Panc1 (cell line): ENCODE measurements around the gene TRAF6. TPM values are rescaled to one million over a fixed set of nuclear protein-coding genes. Genes with fewer than 3 reads are reported as not detected.

Source experiments
- ATAC-seq: fragments of 200-7000 bp; cut with Tn5 transposase; 2 replicates; pipeline ENCODE4 v1.9.1; 2020; ENCODE audit warnings: mild to moderate bottlenecking, moderate library complexity
- BruUV-seq: library from RNA; stranded (reverse); fragments of 400-500 nt; replicated peaks from 2 replicates; lab custom pipeline; 2021; lab: Mats Ljungman, UMichigan
- CTCF ChIA-PET: fragments of 300-600 bp; sonication (Branson Sonifier 250); formaldehyde crosslinking; loops from one replicate; lab custom pipeline; 2022; ENCODE audit warnings: antibody characterized with exemption; lab: Charles Lee
- POLR2A ChIA-PET: fragments of 300-600 bp; sonication (Branson Sonifier 250); formaldehyde crosslinking; loops from one replicate; lab custom pipeline; 2022; ENCODE audit warnings: antibody characterized with exemption; lab: Charles Lee
- DNase-seq: peaks from one replicate; pipeline ENCODE4 v3.0.0-alpha.2; 2010; ENCODE audit warnings: low read depth, low spot score
- H3K27ac ChIP-seq: 2 replicates; pipeline ENCODE4 v1.5.1; 2011; ENCODE audit warnings: mild to moderate bottlenecking, low read length, inconsistent platforms
- H3K27me3 ChIP-seq: fragments of 200-500 bp; sonication (Bioruptor generic); 2 replicates; pipeline ENCODE4 v1.6.0; 2014; ENCODE audit warnings: low read length, inconsistent platforms; ENCODE audit not compliant: control insufficient read depth, insufficient read depth
- H3K36me3 ChIP-seq: fragments of 200-500 bp; sonication (Bioruptor generic); 2 replicates; pipeline ENCODE4 v1.5.1; 2014; ENCODE audit warnings: inconsistent platforms, mild to moderate bottlenecking, low read length, moderate library complexity; ENCODE audit not compliant: control insufficient read depth, insufficient read depth
- H3K4me1 ChIP-seq: 2 replicates; pipeline ENCODE4 v1.5.1; 2011; ENCODE audit warnings: inconsistent platforms, mild to moderate bottlenecking, low read length, moderate library complexity; ENCODE audit not compliant: control insufficient read depth, insufficient read depth
- H3K4me3 ChIP-seq, 2 experiments: 2 replicates each; pipeline ENCODE4 v1.5.1; 2011 to 2012; ENCODE audit warnings: low read depth in 2 of 2, low read length in 2 of 2, mild to moderate bottlenecking in 2 of 2, inconsistent platforms in 1 of 2, moderate library complexity in 1 of 2
- H3K9me3 ChIP-seq: fragments of 200-500 bp; sonication (Bioruptor generic); 2 replicates; pipeline ENCODE4 v1.5.1; 2014; ENCODE audit warnings: low read depth, mild to moderate bottlenecking, inconsistent platforms, low read length, moderate library complexity; ENCODE audit not compliant: control insufficient read depth, insufficient read depth
- CTCF ChIP-seq: fragments of 450-650 bp; IDR thresholded peaks from 2 replicates; pipeline ENCODE4 v1.5.1; 2017; ENCODE audit warnings: mild to moderate bottlenecking
- POLR2AphosphoS5 ChIP-seq: IDR thresholded peaks from 2 replicates; pipeline ENCODE4 v1.6.1; 2012; ENCODE audit warnings: mild to moderate bottlenecking, low read depth, low read length, moderate library complexity
- REST ChIP-seq, 2 experiments: IDR thresholded peaks; 2 replicates each; pipeline ENCODE4 v1.6.1; 2011 to 2012; ENCODE audit warnings: low read depth in 2 of 2, control low read depth in 1 of 2, low read length in 1 of 2, mild to moderate bottlenecking in 1 of 2, moderate library complexity in 1 of 2; ENCODE audit not compliant: insufficient read depth in 1 of 2
- SIN3A ChIP-seq: IDR thresholded peaks from 2 replicates; pipeline ENCODE4 v1.6.1; 2012; ENCODE audit warnings: low read depth, mild to moderate bottlenecking, low read length, moderate library complexity, borderline replicate concordance; ENCODE audit not compliant: insufficient read depth
- TCF7L2 ChIP-seq: IDR thresholded peaks from 2 replicates; pipeline ENCODE4 v1.6.1; 2011; ENCODE audit warnings: mild to moderate bottlenecking, low read depth, low read length, inconsistent platforms
- in situ Hi-C: cut with HindIII; loops from 2 replicates; pipeline ENCODE4 v1.10.0; 2016; ENCODE audit warnings: low sequenced_read_pairs, low pct_unique_long_range_greater_than_20kb
- intact Hi-C: fragments of 100-400 bp; cut with micrococcal nuclease; formaldehyde crosslinking; loops from one replicate; pipeline ENCODE4 v1.10.0; 2022; ENCODE audit not compliant: unreplicated experiment
- total RNA-seq: library from RNA; stranded (reverse); gene quantifications from one replicate; pipeline ENCODE4 v1.2.1, GENCODE V29; 2021; ENCODE audit not compliant: unreplicated experiment

Gene TRAF6
- total RNA-seq, 1 experiment from 2014 or later = 10.9 TPM

GRCh38 chr11:36462321-36462720 is 47.8 kb downstream of the TRAF6 start:
- H3K4me3 ChIP-seq = no peak overlapping the region
- H3K36me3 ChIP-seq = no peaks in the 10 kb centered on the region
- POLR2A ChIA-PET = no interaction called here
- H3K27me3 ChIP-seq = peaks cover 2% of the 10 kb centered on the region; the same call in 1 of the 2 replicates
- ATAC-seq (no peak), DNase-seq (no peak)
- intact Hi-C loops (no loop called here), in situ Hi-C loops (no loop called here)
- H3K27ac ChIP-seq = no peak overlapping the region
- H3K4me1 ChIP-seq = no peaks in the 10 kb centered on the region
- CTCF ChIA-PET = no interaction called here
- no peaks in the 10 kb centered on the region for H3K9me3 ChIP-seq
- TF ChIP-seq SIN3A (no peak), TCF7L2 (no peak)
- no TSS peak for BruUV-seq

GRCh38 chr11:36460220-36460619 is 49.9 kb downstream of the TRAF6 start:
- no peak for TF ChIP-seq CTCF
- TF ChIP-seq REST (IDR thresholded peaks at IDR 0.05; ENCODE audit: insufficient read depth in 1 of 2, low read depth in 2 of 2, low read length in 1 of 2) = no peak
- no peak for TF ChIP-seq TCF7L2
- TF ChIP-seq POLR2AphosphoS5 = no peak
- no peak for TF ChIP-seq SIN3A
- H3K36me3 ChIP-seq = no peaks in the 10 kb centered on the region
- no TSS peak for BruUV-seq
- intact Hi-C loops = no loop called here
- H3K4me1 ChIP-seq = no peaks in the 10 kb centered on the region
- no peak overlapping the region for H3K4me3 ChIP-seq
- peaks cover 2% of the 10 kb centered on the region; the same call in 1 of the 2 replicates for H3K27me3 ChIP-seq
- no peak overlapping the region for H3K27ac ChIP-seq
- in situ Hi-C loops = no loop called here
- ChIA-PET CTCF (no interaction called here), POLR2A (no interaction called here)
- no peaks in the 10 kb centered on the region for H3K9me3 ChIP-seq
- DNase-seq = no peak
- no peak for ATAC-seq

- intact Hi-C loops = no loop called here
- Histone ChIP-seq H3K9me3 (no peaks in the 10 kb centered on the region), H3K27ac (no peak overlapping the region), H3K4me3 (no peak overlapping the region), H3K36me3 (no peaks in the 10 kb centered on the region), H3K4me1 (no peaks in the 10 kb centered on the region; the same call in 1 of the 2 replicates), H3K27me3 (no peaks in the 10 kb centered on the region)
- ChIA-PET CTCF (no interaction called here), POLR2A (no interaction called here)
- in situ Hi-C loops = no loop called here
- no TSS peak for BruUV-seq
- ATAC-seq (no peak), DNase-seq (no peak)
- TF ChIP-seq CTCF = no peak
- no peak for TF ChIP-seq POLR2AphosphoS5
- TF ChIP-seq SIN3A = no peak
- TF ChIP-seq TCF7L2 = no peak
- no peak for TF ChIP-seq REST (IDR thresholded peaks at IDR 0.05; ENCODE audit: insufficient read depth in 1 of 2, low read depth in 2 of 2, low read length in 1 of 2)
Measured at GRCh38 chr11:36459046-36459445, 51.0 kb downstream of the TRAF6 start.
